GM19467 (cell line): ENCODE measurements around the gene GDPGP1.
"Not testable (repeated sequence)": the region's sequence is repeated elsewhere in the genome, so short reads cannot be mapped to it uniquely, and the experiment has no call there.

Source experiments
- ATAC-seq: cut with Tn5 transposase; IDR thresholded peaks from one replicate; pipeline ENCODE4 v1.9.1; 2021; ENCODE audit warnings: mild to moderate bottlenecking, moderate library complexity; ENCODE audit not compliant: unreplicated experiment

Gene GDPGP1

GRCh38 chr15:90293040-90293810 is 59.2 kb downstream of the GDPGP1 start:
- not testable (repeated sequence) for ATAC-seq

GRCh38 chr15:90294159-90294558 is 60.1 kb downstream of the GDPGP1 start:
- no peak for ATAC-seq

- no peak for ATAC-seq
These were observed 60.7 kb downstream of the GDPGP1 start for GRCh38 chr15:90294601-90295269.

GRCh38 chr15:90295270-90295648 is 61.2 kb downstream of the GDPGP1 start:
- no peak for ATAC-seq
